Ectodermal cell (in vitro differentiated cells): Measurements from ENCODE around the gene JUNB.

Source experiments
- H3K27ac ChIP-seq: 2 replicates; pipeline ENCODE4 v1.7.0; 2013; ENCODE audit warnings: mild to moderate bottlenecking, low read depth, low read length; ENCODE audit not compliant: insufficient read depth, poor library complexity, severe bottlenecking
- H3K27me3 ChIP-seq: 2 replicates; pipeline ENCODE4 v1.7.0; 2013; ENCODE audit warnings: mild to moderate bottlenecking, low read length; ENCODE audit not compliant: insufficient read depth, control insufficient read depth, poor library complexity, severe bottlenecking
- H3K36me3 ChIP-seq: one replicate; pipeline ENCODE4 v1.7.0; 2013; ENCODE audit warnings: low read length; ENCODE audit not compliant: control insufficient read depth, insufficient read depth
- H3K4me1 ChIP-seq: one replicate; pipeline ENCODE4 v1.7.0; 2013; ENCODE audit warnings: low read length; ENCODE audit not compliant: control insufficient read depth, insufficient read depth
- H3K4me3 ChIP-seq: 2 replicates; pipeline ENCODE4 v1.7.0; 2013; ENCODE audit warnings: low read depth, low read length, control low read depth; ENCODE audit not compliant: insufficient read depth
- H3K9me3 ChIP-seq: 2 replicates; pipeline ENCODE4 v1.7.0; 2013; ENCODE audit warnings: mild to moderate bottlenecking, low read length, moderate library complexity; ENCODE audit not compliant: control insufficient read depth
- WGBS, 2 experiments: methylation state at CpG; one replicate each; pipeline ENCODE4 v1.1.7; 2013; ENCODE audit warnings: missing lambda C conversion rate in 2 of 2; 5-methylcytosine and 5-hydroxymethylcytosine counted together

The JUNB gene

GRCh38 chr19:12773571-12773970 lies 17.7 kb upstream of the JUNB start:
- peaks cover 13% of the 10 kb centered on the region for H3K4me1 ChIP-seq
- H3K9me3 ChIP-seq = no peaks in the 10 kb centered on the region
- peaks cover 14% of the 10 kb centered on the region for H3K27me3 ChIP-seq
- no peak overlapping the region for H3K27ac ChIP-seq
- WGBS, 2 experiments = 92 to 95% methylated on average over 2 of the region's 2 CpGs
- no peak overlapping the region for H3K4me3 ChIP-seq
- no peaks in the 10 kb centered on the region for H3K36me3 ChIP-seq

- H3K36me3 ChIP-seq = no peaks in the 10 kb centered on the region
- peaks cover 18% of the 10 kb centered on the region for H3K4me1 ChIP-seq
- H3K9me3 ChIP-seq = no peaks in the 10 kb centered on the region
- H3K27me3 ChIP-seq = peaks cover 16% of the 10 kb centered on the region
- H3K4me3 ChIP-seq = peak within 1 kb of the TSS; percentile 67
- H3K27ac ChIP-seq = no peak within 1 kb of the TSS
- WGBS, 2 experiments = 19 to 22% methylated on average over 58 of the region's 58 CpGs
Measured at GRCh38 chr19:12774588-12775555, 16.4 kb upstream of the JUNB start, which contains the start of gene HOOK2. Gene HOOK2, minus strand, starts transcription at chr19:12775552. Its CDS starts 103 bp downstream, at chr19:12775449.

GRCh38 chr19:12777217-12778016 lies 13.9 kb upstream of the JUNB start:
- Histone ChIP-seq H3K9me3 (no peaks in the 10 kb centered on the region), H3K36me3 (no peaks in the 10 kb centered on the region), H3K27ac (no peak overlapping the region), H3K27me3 (peaks cover 11% of the 10 kb centered on the region), H3K4me3 (peak overlapping the region; percentile 48), H3K4me1 (peaks cover 18% of the 10 kb centered on the region)
- WGBS, 2 experiments = 14 to 17% methylated on average over 42 to 43 of the region's 43 CpGs

GRCh38 chr19:12778017-12778904 lies 13.0 kb upstream of the JUNB start:
- Histone ChIP-seq H3K9me3 (no peaks in the 10 kb centered on the region), H3K27ac (no peak overlapping the region), H3K27me3 (peaks cover 11% of the 10 kb centered on the region), H3K4me1 (peaks cover 21% of the 10 kb centered on the region), H3K36me3 (no peaks in the 10 kb centered on the region), H3K4me3 (peak overlapping the region; percentile 48)
- WGBS, 2 experiments = 4% methylated on average over 44 of the region's 44 CpGs

- Histone ChIP-seq H3K9me3 (no peaks in the 10 kb centered on the region), H3K4me3 (peak overlapping the region; percentile 48), H3K4me1 (peaks cover 26% of the 10 kb centered on the region), H3K27ac (no peak overlapping the region), H3K36me3 (no peaks in the 10 kb centered on the region), H3K27me3 (peaks cover 11% of the 10 kb centered on the region)
- WGBS, 2 experiments = 21 to 28% methylated on average over 6 of the region's 6 CpGs
Measured at GRCh38 chr19:12778905-12779161, 12.5 kb upstream of the JUNB start.

GRCh38 chr19:12779162-12779993 lies 11.9 kb upstream of the JUNB start:
- Histone ChIP-seq H3K27me3 (peaks cover 11% of the 10 kb centered on the region), H3K4me3 (no peak overlapping the region), H3K9me3 (no peaks in the 10 kb centered on the region), H3K27ac (no peak overlapping the region), H3K4me1 (peaks cover 28% of the 10 kb centered on the region), H3K36me3 (no peaks in the 10 kb centered on the region)
- WGBS, 2 experiments = 75% methylated on average over 15 of the region's 15 CpGs

- Histone ChIP-seq H3K27ac (no peak overlapping the region), H3K9me3 (no peaks in the 10 kb centered on the region), H3K4me3 (peak overlapping the region; percentile 52), H3K4me1 (peaks cover 24% of the 10 kb centered on the region), H3K36me3 (no peaks in the 10 kb centered on the region), H3K27me3 (peaks cover 4% of the 10 kb centered on the region)
- WGBS, 2 experiments = 67 to 68% methylated on average over 12 of the region's 12 CpGs
Measured at GRCh38 chr19:12782174-12782423, 9.2 kb upstream of the JUNB start.

- WGBS, 2 experiments = 3% methylated on average over 88 of the region's 88 CpGs
- H3K4me3 ChIP-seq = peak overlapping the region; percentile 52
- H3K27ac ChIP-seq = no peak overlapping the region
- H3K27me3 ChIP-seq = peaks cover 4% of the 10 kb centered on the region
- H3K9me3 ChIP-seq = no peaks in the 10 kb centered on the region
- H3K36me3 ChIP-seq = no peaks in the 10 kb centered on the region
- H3K4me1 ChIP-seq = peaks cover 24% of the 10 kb centered on the region
Measured at GRCh38 chr19:12782424-12783290, 8.6 kb upstream of the JUNB start.
